ENCODE measurements around the gene GRHL1.
"Not testable (repeated sequence)": the region's sequence is repeated elsewhere in the genome, so short reads cannot be mapped to it uniquely, and the experiment has no call there.

GRHL1 gene, protein sequence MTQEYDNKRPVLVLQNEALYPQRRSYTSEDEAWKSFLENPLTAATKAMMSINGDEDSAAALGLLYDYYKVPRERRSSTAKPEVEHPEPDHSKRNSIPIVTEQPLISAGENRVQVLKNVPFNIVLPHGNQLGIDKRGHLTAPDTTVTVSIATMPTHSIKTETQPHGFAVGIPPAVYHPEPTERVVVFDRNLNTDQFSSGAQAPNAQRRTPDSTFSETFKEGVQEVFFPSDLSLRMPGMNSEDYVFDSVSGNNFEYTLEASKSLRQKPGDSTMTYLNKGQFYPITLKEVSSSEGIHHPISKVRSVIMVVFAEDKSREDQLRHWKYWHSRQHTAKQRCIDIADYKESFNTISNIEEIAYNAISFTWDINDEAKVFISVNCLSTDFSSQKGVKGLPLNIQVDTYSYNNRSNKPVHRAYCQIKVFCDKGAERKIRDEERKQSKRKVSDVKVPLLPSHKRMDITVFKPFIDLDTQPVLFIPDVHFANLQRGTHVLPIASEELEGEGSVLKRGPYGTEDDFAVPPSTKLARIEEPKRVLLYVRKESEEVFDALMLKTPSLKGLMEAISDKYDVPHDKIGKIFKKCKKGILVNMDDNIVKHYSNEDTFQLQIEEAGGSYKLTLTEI

DNA sequence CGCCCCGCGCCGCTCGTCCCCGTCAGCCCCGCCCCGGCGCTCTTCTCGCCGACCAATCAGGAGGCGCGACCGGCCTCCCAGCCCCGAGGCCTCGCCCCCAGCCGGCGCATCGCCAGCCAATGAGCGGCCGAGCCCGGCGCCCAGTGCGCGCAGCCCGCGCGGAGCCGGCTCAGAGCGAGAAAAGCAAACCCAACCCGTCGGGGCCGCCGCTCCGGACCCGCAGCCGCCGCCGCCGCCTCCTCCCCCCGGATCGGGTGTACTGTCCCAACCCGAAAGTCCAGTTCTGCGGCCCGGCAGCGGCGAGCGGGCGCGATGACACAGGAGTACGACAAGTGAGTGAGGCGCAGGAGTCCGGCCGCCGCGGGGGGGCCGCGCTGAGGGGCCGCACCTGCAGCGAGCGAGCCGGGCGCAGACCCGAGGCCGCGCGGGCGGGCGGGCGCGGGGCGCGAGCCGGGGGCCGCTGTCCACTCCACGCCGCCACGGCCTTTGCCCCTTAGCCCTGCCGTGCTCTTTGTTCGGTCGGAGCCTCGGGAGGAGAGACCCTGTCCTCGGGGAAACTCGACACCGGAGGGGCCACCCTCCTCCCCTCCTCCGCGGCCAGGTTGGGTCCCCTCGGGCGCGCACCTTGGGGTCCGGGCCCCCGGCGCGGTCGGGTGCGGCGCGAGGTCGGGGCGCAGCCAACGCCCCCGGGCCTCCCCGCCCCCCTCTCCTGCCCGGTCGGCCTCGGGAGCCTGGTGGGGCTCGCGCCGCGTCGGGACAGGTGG lies at the start of gene GRHL1:
GRHL1 (plus strand) TSS at position 172 of the 764 bp plus-strand sequence; CDS start at position 313, 141 bp downstream.
- DNase-seq = peak; percentile 91

DNA sequence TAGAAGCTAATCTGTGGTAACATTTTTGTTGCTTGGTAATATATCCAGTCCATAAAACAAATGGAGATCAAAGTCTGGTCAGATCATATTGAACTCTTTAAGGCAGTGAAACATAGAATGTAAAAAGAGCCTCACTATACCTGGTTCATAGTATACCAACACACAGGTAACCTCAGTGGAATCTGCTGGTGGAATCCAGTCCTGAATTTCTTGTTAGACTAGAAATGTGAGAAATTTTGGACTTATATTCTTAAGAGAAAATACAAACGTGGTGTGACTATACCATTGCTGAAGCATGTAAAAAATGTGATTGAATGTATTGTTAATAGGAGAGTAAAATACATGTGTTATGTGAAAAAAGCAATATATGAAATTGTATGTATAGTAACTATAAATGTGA lies 46.1 kb upstream of the GRHL1 start:
- no peak for DNase-seq

DNA sequence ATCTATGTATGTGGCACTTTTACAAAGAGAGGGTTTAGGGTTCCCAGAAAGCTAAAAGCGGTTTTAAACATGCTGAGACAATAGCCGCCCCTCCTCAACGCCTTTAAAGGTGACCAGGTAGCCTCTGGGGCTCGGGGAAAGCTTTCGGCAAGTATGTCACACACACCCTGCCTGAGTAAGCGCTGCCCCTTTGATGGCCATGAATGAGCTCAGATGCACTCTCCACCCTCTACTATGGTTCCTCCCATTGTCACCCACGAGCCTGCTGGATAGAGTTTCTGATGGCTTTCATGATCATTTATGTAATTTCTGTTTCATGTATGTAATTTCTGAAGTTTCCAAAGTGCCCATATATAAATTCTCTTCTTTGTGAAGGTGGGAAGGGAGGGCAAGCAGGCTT lies 44.1 kb upstream of the GRHL1 start:
- no peak for DNase-seq

DNA sequence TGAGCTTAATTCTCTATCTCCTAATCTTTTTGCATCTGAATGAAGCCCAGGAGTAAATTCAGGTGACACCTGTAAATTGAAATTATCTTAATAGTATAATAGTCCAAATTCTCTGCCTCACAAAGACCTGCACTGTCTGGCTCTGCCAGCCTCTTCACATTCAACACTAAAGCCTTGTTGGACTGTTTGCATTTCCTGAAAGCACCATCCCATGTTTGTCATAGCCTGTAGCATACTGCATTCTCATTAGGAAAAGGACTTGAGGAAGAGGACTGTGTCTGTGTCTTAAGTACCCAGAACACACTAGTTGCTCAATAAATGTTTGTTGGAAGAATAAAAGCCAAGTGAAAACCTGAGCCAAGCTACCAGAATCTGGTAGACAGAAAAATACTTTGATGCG lies 42.9 kb upstream of the GRHL1 start:
- no peak for DNase-seq

DNA sequence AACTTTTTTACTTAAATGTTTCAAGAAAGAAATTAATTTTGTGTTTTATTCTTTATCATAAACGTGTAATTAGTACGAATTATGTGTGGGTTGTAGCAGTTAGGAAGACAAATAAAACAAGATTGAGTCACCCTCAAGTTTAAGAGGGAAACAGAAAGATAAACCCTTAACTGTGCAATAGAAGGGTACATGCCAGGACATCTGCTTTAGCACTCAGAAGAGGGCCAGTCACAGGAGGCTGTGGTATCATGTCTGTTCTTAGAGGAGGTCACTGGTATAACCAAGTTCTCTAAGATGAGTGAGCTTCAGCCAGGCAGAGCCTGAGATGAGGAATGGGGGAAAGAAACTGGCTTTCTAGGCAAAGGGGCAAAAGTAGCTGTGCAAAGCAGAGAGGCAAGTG lies 42.4 kb upstream of the GRHL1 start:
- no peak for DNase-seq

DNA sequence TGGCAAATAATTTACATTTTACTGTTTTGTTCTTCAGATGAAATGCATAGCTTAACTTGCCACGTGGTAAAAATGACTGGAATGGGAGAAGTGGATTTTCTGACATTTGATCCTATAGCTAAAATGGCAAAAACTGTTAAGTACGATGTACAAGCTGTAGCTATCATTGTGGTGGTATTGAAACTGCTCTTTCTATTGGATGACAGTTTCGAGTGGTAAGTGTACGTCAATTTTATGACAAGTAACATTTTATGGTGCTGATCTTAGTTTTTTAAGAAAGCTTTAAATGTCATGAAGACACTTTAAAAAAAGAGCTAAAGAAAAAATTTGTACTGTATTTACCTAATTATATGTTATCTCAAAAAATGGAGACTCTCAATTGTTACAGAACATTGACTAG lies 40.8 kb upstream of the GRHL1 start:
- DNase-seq = no peak

DNA sequence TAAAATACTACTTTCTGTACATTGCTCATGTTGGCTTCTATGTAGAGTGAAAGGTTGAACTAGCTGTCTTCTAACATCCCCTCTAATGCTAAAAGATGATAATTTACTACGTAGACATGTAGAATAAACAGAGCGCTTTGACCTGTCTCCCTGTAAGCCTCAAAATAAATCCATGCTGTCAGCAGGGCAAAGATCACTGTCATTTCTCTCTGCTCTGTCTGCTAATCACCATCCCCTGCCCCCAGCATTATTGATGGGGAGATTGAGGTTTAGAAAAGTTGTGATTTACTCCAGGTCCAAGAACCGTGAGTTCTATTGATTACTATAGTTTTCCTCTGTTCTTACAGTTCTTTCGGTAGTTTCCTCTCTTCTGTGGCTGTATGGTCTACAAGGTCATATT lies 39.0 kb upstream of the GRHL1 start:
- DNase-seq = no peak

DNA sequence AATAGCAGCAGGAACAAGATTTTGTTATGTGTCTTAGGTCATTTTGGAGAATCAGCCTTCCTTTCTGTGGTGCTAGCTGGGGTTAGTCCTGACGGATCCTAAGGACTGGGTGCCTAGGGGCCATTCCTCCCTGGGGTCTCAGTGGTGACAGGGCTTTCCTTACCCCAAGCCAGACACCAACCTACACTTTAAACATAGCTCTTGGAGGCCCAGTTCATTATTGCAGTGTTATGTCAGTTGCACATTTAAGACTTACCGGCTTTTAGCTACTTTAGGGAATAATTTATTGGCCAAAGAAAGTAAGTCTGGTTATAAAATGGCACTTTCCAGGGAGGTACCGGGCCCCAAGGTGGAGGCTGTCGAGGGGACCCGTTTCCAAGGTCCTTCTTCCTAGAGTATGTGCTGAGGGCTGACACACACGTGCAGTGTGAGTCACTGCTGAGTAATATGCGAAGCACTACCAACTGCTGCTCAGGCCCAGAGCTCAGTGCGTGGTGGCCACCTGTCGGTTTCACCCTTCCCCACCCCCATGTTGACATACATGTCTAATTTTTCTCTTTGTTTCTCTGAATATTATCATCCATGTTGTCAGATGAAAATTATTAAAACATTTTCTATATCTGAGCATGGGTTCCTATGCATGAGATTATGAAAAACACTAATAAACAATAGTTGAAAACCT lies 37.0 kb upstream of the GRHL1 start:
- DNase-seq = peak; percentile 75

DNA sequence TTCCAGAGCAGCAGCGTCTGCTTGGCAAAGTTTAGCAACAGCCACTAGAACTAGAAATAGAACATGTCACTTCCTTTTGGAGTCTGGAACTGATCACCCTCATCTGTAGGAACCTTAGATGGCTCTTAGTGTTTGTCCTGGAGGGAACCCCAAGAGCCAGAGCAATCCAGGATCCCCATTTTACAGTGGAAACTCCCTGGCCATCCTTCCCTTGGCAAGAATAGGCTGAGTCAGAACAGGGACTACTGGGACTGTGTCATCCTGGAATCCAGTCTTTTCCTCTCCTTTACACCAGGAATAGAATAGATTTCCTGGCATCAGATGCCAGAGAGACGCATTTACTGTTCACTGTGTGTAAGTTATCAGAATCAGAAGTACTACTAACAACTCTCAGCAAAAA lies 33.2 kb upstream of the GRHL1 start:
- no peak for DNase-seq

DNA sequence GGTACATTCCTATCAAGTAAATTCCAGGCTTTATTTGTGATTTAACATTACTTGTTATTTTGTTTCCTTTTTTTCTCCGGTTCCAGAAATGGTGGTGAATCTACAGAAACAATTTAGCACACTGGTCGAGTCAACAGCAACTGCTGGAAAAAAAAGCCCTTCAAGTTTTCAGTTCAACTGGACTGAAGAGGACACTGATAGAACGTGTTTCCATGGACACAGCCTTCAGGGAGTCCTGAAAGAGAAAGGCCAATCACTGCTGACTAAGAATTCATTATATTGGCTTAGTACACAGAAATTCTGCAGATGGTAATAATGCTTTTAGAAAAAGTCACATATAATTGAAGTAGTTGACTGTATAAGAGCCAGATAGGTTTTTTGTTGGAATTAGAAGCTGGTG lies 32.0 kb upstream of the GRHL1 start:
- no peak for DNase-seq

DNA sequence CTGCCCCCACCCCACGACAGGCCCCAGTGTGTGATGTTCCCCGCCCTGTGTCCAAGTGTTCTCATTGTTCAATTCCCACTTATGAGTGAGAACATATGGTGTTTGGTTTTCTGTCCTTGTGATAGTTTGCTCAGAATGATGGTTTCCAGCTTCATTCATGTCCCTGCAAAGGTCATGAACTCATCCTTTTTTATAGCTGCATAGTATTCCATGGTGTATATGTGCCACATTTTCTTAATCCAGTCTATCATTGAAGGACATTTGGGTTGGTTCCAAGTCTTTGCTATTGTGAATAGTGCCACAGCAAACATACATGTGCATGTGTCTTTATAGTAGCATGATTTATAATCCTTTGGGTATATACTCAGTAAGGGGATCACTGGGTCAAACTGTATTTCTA lies 24.5 kb upstream of the GRHL1 start:
- DNase-seq = not testable (repeated sequence)

DNA sequence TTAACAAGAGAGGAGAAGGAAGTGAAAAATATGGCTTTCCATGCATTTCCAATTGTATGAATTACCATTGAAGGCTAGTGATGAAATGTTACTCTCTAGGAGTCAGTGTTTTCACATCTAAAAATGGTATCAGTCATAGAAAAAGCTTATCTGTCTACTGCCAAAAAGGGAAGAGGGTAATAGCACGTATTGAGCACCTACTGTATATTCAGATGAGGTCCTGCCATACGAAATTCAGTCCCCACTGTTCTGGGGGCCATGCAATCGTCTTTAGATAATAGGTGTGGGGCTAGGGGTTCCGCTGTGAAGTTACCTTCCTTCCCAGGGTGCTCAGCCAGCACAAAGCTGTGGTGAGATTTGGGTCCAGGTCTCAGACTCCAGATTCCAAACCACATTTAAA lies 14.2 kb upstream of the GRHL1 start:
- DNase-seq = no peak

DNA sequence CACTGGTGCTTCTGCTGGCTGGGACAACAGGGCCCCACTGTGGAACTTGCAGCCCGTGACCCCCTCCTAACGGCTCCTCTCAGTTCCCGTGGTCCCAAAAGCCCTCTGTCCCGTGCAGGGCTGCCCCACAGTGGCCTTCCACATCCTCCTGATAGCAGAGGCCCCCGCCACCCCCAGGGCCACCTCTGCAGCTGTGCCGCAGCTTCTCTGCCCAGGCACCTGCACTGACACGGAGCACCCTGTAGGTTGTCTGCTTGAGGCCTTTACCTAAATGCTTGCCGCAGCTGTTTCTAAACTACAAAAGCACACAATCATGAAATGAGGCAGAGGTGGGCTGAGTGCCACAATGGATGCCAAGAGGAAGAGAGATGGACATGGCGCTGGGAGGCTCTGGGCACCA lies 13.5 kb upstream of the GRHL1 start:
- no peak for DNase-seq

DNA sequence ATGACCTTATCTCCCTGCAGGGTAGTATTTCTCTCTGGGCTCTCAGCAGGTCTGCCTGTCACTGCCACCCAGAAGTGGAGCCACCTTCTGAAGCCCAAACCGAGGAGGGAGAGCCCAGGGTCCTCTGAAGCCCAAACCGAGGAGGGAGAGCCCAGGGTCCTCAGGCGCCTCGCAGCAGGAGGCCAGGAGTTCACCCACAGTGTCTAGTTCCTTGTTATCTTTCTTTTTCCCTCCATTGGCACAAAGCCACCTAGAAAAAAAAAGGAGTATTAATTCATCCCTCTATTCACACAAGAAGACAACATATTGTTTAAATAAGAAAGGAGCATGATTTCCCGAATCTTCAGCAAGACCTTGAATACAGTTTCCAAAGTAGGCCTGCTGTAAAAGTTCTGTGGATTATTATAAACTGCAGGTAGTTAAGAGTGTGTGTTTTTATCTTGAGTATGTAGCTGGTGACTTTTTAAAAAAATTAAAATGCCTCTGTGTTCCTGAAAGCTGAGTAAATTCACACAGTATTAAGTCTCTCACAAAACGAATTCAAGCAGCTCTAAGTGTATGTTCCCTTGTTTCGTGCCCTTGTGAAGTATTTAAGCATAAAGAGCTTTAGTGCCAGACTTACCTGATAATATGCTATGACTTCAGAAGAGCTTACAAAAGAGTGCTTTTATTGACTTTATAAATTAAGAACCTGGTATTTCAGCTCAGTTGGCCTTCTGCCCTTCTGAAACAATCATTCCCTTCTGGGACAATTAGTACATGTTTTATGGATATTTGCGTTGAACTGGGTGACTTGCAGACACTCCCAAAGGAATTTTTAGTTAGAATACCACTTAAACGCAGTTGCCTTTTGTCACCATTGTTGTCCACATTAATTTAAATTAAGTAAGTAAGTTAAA lies 11.7 kb upstream of the GRHL1 start:
- no peak for DNase-seq

DNA sequence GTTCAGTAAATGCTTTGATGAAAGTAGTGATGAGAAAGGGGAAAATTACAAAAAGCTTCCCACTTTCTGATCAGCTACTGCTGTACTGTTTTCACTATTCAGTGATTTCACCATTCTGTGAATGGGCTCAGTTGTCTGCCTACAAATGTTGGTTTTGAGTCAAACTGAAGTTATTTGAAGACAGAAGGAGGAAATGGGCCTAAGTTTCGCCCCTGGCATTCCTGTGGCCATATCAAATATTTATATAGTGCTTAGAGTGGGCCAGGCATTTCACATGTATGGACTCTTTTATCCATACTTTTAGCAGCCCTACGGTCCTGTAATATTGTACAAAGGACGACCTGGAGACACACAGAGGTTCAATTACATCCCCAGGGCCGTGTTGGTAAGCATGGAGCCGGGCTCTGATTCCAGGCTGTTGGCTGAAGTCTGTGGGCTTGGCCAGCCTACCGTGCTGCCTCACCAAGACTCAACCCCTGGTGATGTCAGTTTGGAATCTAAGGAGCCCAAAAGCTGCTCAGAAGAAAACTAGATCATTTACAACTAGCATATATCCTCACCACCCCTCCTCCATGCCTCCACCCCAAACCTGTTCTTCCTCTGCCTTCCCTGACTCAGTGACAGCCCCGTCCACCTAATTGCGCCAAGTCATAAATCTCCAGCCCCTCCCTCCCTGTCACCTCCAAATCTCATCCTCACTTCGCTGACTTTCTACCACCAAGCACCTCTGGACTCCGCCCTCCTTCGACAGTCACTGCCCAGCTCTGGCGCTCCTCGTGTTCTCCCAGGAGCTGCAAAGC lies 10.1 kb upstream of the GRHL1 start:
- peak; percentile 80 for DNase-seq

DNA sequence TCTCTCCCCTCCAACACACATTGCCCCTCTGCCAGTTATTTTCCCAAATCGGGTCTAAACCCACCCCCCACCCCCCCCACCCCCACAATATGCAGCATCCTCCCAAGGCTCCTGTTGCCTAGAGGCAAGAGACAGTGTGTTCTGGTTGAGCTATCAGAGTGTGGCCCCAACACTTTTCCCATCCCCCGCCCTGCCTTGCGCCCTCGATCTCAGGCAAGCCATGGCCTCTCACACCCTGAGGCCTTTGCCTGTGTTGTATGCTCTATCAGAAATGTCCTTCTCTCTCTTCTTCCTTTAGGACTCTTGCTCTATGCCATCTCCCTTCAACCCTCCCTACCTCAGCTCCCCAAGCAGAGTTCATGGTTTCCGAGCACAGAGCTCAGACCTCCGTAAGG lies 9.5 kb upstream of the GRHL1 start:
- no peak for DNase-seq

DNA sequence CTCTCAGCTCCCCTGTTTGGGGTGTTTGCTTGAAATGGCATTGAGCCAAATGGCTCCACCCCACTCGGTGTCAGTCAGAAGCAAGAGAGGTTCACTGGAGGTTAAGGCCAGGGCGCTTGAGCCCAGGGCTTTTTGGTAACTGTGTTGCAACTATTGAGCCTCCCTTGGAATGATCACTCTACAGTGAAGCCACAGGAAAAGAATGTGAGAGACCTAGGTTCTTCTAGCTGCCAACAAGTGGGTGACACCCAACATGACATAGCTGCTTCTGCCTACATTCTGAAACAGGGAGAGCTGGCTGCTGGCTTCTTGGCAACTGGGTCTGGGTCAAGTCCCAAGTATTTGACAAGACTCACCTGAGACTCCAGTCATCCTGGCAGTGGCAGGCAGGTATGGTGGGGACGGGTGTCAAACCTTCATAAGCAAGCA lies 7.1 kb upstream of the GRHL1 start:
- no peak for DNase-seq

DNA sequence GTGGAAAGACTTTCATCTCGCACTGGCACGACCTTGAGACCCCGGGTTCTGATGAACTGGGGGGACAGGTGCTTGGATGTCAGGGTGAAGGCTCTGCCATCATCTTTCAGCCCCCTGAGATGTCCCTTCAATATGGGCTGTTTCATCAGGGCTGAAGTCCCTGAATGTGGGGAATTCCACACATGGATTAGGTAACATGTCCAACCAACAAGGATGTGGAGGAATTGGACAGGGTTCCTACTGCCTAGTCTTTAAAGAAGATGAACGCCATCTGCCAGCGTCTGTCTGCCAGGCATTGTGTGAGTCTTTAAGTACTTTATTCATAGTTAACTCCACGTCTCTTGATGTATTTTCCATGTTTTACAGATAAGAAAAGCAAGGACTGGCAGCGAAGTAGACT lies 5.9 kb upstream of the GRHL1 start:
- DNase-seq = no peak

DNA sequence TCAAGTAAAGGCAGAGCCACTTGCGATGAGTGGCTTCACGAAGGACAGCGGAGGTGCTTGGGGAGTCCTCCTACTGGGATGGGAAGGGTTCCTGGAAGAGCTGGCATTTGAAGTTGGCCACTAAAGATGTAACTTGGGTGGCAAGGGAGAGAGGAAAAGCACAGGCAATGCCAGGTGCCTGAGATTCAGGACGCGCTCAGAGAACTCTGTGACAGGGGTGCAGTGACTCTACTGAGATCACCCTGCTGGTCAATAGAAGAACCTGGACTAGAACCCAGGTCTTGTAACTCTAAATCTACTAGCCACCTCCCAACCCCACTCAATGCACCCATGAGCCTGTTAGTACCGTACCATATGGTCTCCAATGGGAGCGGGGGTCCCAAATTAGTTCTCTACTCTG lies 5.4 kb upstream of the GRHL1 start:
- no peak for DNase-seq

DNA sequence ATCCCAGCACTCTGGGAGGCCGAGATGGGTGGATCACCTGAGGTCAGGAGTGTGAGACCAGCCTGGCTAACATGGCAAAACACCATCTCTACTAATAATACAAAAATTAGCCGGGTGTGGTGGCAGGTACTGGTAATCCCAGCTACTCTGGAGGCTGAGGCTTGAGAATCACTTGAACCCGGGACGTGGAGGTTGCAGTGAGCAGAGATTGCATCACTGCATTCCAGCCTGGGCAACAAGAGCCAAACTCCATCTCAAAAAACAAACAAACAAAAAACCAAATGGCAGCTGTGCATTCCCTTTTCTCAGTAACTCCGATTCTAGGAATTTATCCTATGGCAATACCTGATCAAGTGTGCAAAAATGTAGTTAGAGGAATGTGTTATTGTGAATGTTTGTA lies 4.7 kb upstream of the GRHL1 start:
- DNase-seq = no peak

DNA sequence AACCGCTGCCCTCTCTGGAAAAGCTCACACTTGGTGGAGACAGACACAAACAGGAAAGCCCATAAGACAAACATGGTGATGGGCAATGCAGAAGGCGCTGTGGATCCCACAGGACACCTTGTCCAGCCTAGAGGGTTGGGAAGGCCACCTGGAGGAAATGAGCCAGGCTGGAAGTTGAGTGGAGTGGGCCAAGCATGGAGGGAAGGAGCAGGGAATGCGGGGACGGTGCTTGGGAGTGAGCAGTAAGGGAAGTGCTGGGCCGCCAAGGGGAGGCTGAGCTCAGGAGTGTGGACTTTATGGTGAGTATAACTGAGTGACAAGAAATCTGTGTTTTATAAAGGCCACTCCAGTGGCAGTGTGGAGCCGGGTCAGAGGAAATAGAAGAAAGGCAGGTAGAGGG lies 2.8 kb upstream of the GRHL1 start:
- no peak for DNase-seq
